HL-60 (cell line): Measurements from ENCODE around the gene TLR5.

Experiments
- GABPA ChIP-seq: IDR thresholded peaks from 2 replicates; pipeline ENCODE4 v1.6.1; 2012; ENCODE audit warnings: low read depth
- POLR2AphosphoS5 ChIP-seq: IDR thresholded peaks from 2 replicates; pipeline ENCODE4 v1.6.1; 2012; ENCODE audit warnings: low read depth
- TF ChIP-seq, protein P1 (sequence below): IDR thresholded peaks from one replicate; pipeline ENCODE4 v1.5.1; 2011; ENCODE audit warnings: low read length, control low read depth, inconsistent platforms; ENCODE audit not compliant: insufficient read depth
- TF ChIP-seq, protein P2 (sequence below): IDR thresholded peaks from 2 replicates; pipeline ENCODE4 v1.6.1; 2012; ENCODE audit warnings: low read depth; ENCODE audit not compliant: insufficient replicate concordance

DNA sequence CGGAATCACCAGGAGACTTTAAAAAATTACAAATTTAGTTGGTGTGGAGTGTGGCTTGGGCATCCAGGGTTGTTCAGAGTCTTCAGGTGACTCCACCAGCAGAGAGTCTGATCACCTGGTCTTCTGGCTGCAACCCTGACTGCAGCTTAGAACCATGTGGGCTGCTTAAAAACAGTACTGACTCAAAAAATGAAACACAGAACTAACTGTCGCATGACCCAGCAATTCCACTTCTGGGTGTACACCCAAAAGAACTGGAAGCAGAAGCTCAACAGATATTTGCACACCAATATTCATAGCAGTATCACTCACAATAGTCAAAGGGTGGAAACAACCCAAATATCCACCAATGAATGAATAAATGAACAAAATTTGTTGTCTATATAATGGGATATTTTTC lies 17.3 kb downstream of the TLR5 start:
- TF ChIP-seq, protein P1, sequence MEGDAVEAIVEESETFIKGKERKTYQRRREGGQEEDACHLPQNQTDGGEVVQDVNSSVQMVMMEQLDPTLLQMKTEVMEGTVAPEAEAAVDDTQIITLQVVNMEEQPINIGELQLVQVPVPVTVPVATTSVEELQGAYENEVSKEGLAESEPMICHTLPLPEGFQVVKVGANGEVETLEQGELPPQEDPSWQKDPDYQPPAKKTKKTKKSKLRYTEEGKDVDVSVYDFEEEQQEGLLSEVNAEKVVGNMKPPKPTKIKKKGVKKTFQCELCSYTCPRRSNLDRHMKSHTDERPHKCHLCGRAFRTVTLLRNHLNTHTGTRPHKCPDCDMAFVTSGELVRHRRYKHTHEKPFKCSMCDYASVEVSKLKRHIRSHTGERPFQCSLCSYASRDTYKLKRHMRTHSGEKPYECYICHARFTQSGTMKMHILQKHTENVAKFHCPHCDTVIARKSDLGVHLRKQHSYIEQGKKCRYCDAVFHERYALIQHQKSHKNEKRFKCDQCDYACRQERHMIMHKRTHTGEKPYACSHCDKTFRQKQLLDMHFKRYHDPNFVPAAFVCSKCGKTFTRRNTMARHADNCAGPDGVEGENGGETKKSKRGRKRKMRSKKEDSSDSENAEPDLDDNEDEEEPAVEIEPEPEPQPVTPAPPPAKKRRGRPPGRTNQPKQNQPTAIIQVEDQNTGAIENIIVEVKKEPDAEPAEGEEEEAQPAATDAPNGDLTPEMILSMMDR = no peak
- TF ChIP-seq POLR2AphosphoS5 (no peak), GABPA (no peak)
- TF ChIP-seq, protein P2, sequence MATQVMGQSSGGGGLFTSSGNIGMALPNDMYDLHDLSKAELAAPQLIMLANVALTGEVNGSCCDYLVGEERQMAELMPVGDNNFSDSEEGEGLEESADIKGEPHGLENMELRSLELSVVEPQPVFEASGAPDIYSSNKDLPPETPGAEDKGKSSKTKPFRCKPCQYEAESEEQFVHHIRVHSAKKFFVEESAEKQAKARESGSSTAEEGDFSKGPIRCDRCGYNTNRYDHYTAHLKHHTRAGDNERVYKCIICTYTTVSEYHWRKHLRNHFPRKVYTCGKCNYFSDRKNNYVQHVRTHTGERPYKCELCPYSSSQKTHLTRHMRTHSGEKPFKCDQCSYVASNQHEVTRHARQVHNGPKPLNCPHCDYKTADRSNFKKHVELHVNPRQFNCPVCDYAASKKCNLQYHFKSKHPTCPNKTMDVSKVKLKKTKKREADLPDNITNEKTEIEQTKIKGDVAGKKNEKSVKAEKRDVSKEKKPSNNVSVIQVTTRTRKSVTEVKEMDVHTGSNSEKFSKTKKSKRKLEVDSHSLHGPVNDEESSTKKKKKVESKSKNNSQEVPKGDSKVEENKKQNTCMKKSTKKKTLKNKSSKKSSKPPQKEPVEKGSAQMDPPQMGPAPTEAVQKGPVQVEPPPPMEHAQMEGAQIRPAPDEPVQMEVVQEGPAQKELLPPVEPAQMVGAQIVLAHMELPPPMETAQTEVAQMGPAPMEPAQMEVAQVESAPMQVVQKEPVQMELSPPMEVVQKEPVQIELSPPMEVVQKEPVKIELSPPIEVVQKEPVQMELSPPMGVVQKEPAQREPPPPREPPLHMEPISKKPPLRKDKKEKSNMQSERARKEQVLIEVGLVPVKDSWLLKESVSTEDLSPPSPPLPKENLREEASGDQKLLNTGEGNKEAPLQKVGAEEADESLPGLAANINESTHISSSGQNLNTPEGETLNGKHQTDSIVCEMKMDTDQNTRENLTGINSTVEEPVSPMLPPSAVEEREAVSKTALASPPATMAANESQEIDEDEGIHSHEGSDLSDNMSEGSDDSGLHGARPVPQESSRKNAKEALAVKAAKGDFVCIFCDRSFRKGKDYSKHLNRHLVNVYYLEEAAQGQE = no peak
